ENCODE data around the gene EIF4G3. TPM values are rescaled to one million over a fixed set of nuclear protein-coding genes. Genes with fewer than 3 reads are reported as not detected.

Gene EIF4G3
- total RNA-seq, 4 donors from 2014 or later, result 68.9 to 110 (median 104) TPM

DNA sequence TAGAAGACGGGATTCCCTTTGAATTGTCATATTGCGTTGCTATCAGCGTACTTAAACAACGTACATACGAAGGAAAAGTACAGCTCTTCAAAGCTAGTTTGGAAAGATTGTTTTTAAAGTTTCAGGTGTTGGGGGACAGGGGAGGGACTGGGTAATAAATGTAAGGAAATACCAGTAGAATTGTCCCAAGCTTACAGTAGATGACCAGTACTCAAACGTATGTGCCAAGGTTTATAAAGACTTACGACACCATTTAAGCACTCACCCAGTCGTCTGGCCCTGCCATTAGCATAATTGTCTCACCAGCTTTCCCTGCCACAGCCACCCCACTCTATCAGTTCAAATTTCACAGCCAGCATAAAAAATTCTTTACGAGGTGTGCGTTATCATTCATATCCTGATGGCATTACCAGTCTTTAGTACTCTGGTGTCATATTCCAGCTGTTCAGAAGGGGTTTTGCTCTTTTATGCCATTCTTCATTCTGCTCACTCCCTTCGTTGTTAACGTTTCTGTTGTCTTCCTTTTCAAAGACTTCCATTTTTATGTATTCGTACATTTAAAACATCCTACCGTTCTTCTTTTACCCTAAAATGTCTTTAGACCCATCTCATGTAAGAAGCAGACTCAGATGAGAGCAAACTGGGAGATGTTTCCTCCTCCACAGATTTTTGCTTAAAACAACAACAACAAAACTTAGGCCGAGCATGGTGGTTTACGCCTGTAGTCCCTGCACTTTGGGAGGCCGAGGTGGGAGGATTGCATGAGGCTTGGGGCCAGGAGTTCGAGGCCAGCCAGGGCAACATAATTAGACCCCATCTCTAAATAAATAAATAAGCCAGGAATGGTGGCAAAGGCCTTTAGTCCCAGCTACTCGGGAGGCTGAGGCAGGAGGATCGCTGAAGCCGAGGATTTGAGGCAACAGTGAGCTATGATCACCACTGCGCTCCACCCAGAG lies 388.6 kb downstream of the EIF4G3 start:
- peaks cover 21 to 31% of the 10 kb centered on the region in 2 donors for H3K4me1 ChIP-seq
- no peaks in the 10 kb centered on the region for H3K27me3 ChIP-seq
- intact Hi-C loops (cut with DNase I), result no loop called here
- WGBS, 2 donors, result 48 to 50% methylated on average over 22 of the region's 22 CpGs
- DNase-seq, result no peak
- peak overlapping the region; percentile 41 to 94 (median 66) for H3K4me3 ChIP-seq (replicated peaks in 1 of 3)
- H3K27ac ChIP-seq, result peak overlapping the region; percentile 93 to 97 (median 94)
- H3K36me3 ChIP-seq, result no peaks in the 10 kb centered on the region
- TF ChIP-seq CTCF (IDR thresholded peaks at IDR 0.05) (no peak), POLR2A (IDR thresholded peaks at IDR 0.05) (no peak)
- no peaks in the 10 kb centered on the region for H3K9me3 ChIP-seq

DNA sequence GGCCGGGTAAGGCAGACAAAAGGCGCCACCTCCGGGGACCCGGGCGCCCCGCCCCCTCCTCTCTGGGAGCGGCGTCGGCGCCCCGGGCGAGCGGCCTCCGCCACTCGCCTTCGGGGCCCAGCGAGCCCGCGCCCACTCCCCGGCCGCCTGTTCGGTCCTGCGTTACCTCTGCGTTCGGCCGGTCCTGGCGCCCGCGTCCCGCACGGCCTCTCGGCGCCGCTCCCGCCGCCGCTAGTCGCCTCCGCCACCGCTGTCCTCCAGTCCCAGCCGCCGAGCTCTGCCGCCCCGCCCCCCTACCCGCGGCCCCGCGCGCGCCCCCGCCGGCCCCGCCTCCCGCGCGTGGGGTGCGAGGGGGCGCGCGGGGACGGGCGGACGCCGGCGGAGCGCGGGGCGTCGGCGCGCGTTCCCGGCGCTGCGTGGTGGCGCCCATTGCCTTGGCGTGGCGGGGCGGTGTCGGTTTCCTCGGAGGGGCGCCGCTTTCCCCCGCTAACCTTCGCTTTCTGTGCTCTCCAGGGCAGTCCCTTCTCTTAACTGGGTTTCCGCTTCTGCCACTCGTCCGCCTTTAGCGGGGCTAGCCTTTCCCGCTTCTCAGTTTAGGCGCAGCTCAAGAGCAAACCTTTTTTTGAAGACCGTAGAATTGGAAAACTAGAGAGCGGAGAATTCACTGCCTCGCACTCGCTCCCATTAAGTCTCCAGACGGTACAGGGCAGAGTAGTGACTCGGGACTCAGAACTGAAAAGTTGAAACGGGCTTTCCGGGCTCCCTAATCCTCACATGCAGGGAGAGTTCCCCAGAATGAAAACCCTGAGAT lies 389.5 kb downstream of the EIF4G3 start, which contains the start of gene HP1BP3:
HP1BP3 (minus strand) TSS at position 279 of the 811 bp plus-strand sequence. CDS start 6,867 bp downstream, outside the sequence.
- DNase-seq, result peak; percentile 74 to 75
- H3K27me3 ChIP-seq, result no peaks in the 10 kb centered on the region
- 0% methylated on average over 15 to 32 of the region's 99 CpGs for WGBS, 2 donors
- intact Hi-C loops (cut with DNase I), result no loop called here
- H3K27ac ChIP-seq, result peak within 1 kb of the TSS; percentile 93 to 97 (median 94)
- TF ChIP-seq CTCF (IDR thresholded peaks at IDR 0.05), result no peak
- TF ChIP-seq POLR2A (IDR thresholded peaks at IDR 0.05), result peak; percentile 35 to 73
- no peaks in the 10 kb centered on the region for H3K36me3 ChIP-seq
- H3K9me3 ChIP-seq, result no peaks in the 10 kb centered on the region
- H3K4me3 ChIP-seq (replicated peaks in 1 of 3), result peak within 1 kb of the TSS; percentile 74 to 94 (median 78)
- peaks cover 18 to 33% of the 10 kb centered on the region in 2 donors for H3K4me1 ChIP-seq

GRCh38 chr1:20786253-20787028 lies 390.3 kb downstream of the EIF4G3 start:
- Histone ChIP-seq H3K4me3 (replicated peaks in 1 of 3) (peak overlapping the region; percentile 74 to 94 (median 78)), H3K36me3 (no peaks in the 10 kb centered on the region), H3K27ac (peak overlapping the region; percentile 93 to 97 (median 94)), H3K27me3 (no peaks in the 10 kb centered on the region), H3K4me1 (peaks cover 19 to 33% of the 10 kb centered on the region in 2 donors), H3K9me3 (no peaks in the 10 kb centered on the region)
- 0 to 1% methylated on average over 12 to 17 of the region's 102 CpGs for whole genome bisulfite sequencing, 2 donors
- DNase-seq, result peak; percentile 94
- intact Hi-C loops (cut with DNase I), result no loop called here
- TF ChIP-seq POLR2A (IDR thresholded peaks at IDR 0.05), result peak in 1 of 2 donors; percentile 79
- TF ChIP-seq CTCF (IDR thresholded peaks at IDR 0.05), result peak in 1 of 6 experiments; percentile 5

GRCh38 chr1:20785907-20786252 lies 390.8 kb downstream of the EIF4G3 start:
- peaks cover 23 to 33% of the 10 kb centered on the region in 2 donors for H3K4me1 ChIP-seq
- no peaks in the 10 kb centered on the region for H3K36me3 ChIP-seq
- H3K27me3 ChIP-seq, result no peaks in the 10 kb centered on the region
- H3K9me3 ChIP-seq, result no peaks in the 10 kb centered on the region
- TF ChIP-seq CTCF (IDR thresholded peaks at IDR 0.05) (no peak), POLR2A (IDR thresholded peaks at IDR 0.05) (no peak)
- peak in 1 of 2 donors; percentile 20 for DNase-seq
- peak overlapping the region; percentile 55 to 94 (median 78) for H3K4me3 ChIP-seq (replicated peaks in 1 of 3)
- peak overlapping the region; percentile 93 to 97 (median 94) for H3K27ac ChIP-seq
- 1% methylated on average over 16 of the region's 16 CpGs for WGBS, 2 donors
- intact Hi-C loops (cut with DNase I), result no loop called here
